Testis (tissue), 2 donors: ENCODE measurements around the gene MINDY3.

Source experiments
- CTCF ChIP-seq, 3 experiments: fragments of 450-650 bp in 2 of 3; fragments of 200-600 bp in 1 of 3; sonication (generic) in 1 of 3; IDR thresholded peaks; one replicate each; pipeline ENCODE4 v1.5.1; 2016 to 2019; ENCODE audit warnings: antibody characterized with exemption in 3 of 3, mild to moderate bottlenecking in 2 of 3, moderate library complexity in 1 of 3
- POLR2A ChIP-seq: fragments of 450-650 bp; IDR thresholded peaks from one replicate; pipeline ENCODE4 v1.6.1; 2017; ENCODE audit warnings: antibody characterized with exemption, mild to moderate bottlenecking, moderate library complexity

DNA sequence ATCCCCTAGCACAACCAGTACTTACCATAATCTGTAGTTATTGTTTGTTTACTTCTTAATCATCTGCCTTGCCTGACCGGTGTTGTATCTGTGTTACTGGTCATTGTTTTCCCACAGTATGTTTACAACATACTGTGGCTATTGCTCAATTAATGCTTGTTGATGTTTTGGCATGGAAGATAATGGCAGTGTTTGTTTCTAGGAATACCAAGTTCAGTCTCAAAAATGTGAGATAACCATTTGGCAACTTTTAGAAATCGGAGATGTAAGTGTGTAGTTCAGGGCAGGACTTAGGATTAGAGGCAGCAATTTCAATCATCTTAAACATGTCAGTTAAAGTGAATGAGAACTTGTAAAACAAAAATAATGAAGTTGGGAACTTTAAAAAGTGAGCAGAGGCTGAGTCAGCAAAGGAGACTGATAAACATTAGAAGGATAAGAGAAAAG lies 8.2 kb downstream of the MINDY3 start:
- TF ChIP-seq POLR2A: no peak
- no peak for TF ChIP-seq CTCF (IDR thresholded peaks at IDR 0.05)
